NCI-H1092 (cell line): ENCODE results near the gene NDNF.

Experiments
- DNase-seq: peaks from one replicate; lab custom pipeline; 2025; lab: John Stamatoyannopoulos, UW

NDNF gene

GRCh38 chr4:121070696-121071639 lies 1.4 kb downstream of the NDNF start:
- no peak for DNase-seq

- no peak for DNase-seq
Measured at GRCh38 chr4:121070274-121070673, 2.1 kb downstream of the NDNF start.

GRCh38 chr4:121069430-121069829 lies 2.9 kb downstream of the NDNF start:
- no peak for DNase-seq

GRCh38 chr4:121064482-121064881 lies 7.9 kb downstream of the NDNF start:
- DNase-seq: no peak

GRCh38 chr4:121062521-121062920 lies 9.8 kb downstream of the NDNF start:
- DNase-seq: no peak

- no peak for DNase-seq
Measured at GRCh38 chr4:121061861-121062260, 10.5 kb downstream of the NDNF start.

GRCh38 chr4:121061215-121061614 lies 11.1 kb downstream of the NDNF start:
- DNase-seq: no peak

- DNase-seq: no peak
Measured at GRCh38 chr4:121057466-121057922, 14.8 kb downstream of the NDNF start.

GRCh38 chr4:121056066-121056465 lies 16.3 kb downstream of the NDNF start:
- DNase-seq: no peak

GRCh38 chr4:121054373-121054772 lies 18.0 kb downstream of the NDNF start:
- DNase-seq: no peak

- no peak for DNase-seq
Measured at GRCh38 chr4:121053601-121054143, 18.7 kb downstream of the NDNF start.

- no peak for DNase-seq
Measured at GRCh38 chr4:121050300-121050699, 22.0 kb downstream of the NDNF start.

- no peak for DNase-seq
Measured at GRCh38 chr4:121049072-121049599, 23.2 kb downstream of the NDNF start.

- DNase-seq: no peak
Measured at GRCh38 chr4:121048165-121048564, 24.2 kb downstream of the NDNF start.

- no peak for DNase-seq
Measured at GRCh38 chr4:121041307-121042090, 30.8 kb downstream of the NDNF start.

GRCh38 chr4:121034017-121034416 lies 38.3 kb downstream of the NDNF start:
- no peak for DNase-seq

GRCh38 chr4:121030711-121031110 lies 41.6 kb downstream of the NDNF start:
- DNase-seq: no peak

GRCh38 chr4:121030131-121030530 lies 42.2 kb downstream of the NDNF start:
- no peak for DNase-seq

GRCh38 chr4:121026034-121026433 lies 46.3 kb downstream of the NDNF start:
- DNase-seq: no peak

GRCh38 chr4:121025540-121025939 lies 46.8 kb downstream of the NDNF start:
- no peak for DNase-seq

- DNase-seq: no peak
Measured at GRCh38 chr4:121018543-121018942, 53.8 kb downstream of the NDNF start.

GRCh38 chr4:121016611-121017010 lies 55.7 kb downstream of the NDNF start:
- DNase-seq: no peak
